SK-N-SH treated with all-trans-retinoic acid at 6 μM for 48 hours (cell line): Measurements from ENCODE around the gene GPR137C.

ENCODE experiments used
- BACH2 ChIP-seq: fragments of 250-450 bp; sonication (Bioruptor Pico); IDR thresholded peaks from 2 replicates; pipeline ENCODE4 v1.9.0; 2021; ENCODE audit warnings: mild to moderate bottlenecking, borderline replicate concordance
- CREB5 ChIP-seq: fragments of 250-450 bp; sonication (Bioruptor Pico); IDR thresholded peaks from 2 replicates; pipeline ENCODE4 v1.5.1; 2020; ENCODE audit warnings: low read depth, mild to moderate bottlenecking, moderate library complexity
- ESRRG ChIP-seq: fragments of 250-450 bp; sonication (Bioruptor Pico); IDR thresholded peaks from 2 replicates; pipeline ENCODE4 v1.6.1; 2021; ENCODE audit warnings: mild to moderate bottlenecking
- GLIS3 ChIP-seq: fragments of 250-450 bp; sonication (Bioruptor Pico); IDR thresholded peaks from 2 replicates; pipeline ENCODE4 v1.5.0; 2020; ENCODE audit warnings: mild to moderate bottlenecking, moderate library complexity
- ISL1 ChIP-seq: fragments of 250-450 bp; sonication (Bioruptor Pico); IDR thresholded peaks from 2 replicates; pipeline ENCODE4 v2.1.2; 2022; ENCODE audit warnings: mild to moderate bottlenecking, moderate library complexity
- PATZ1 ChIP-seq: fragments of 250-450 bp; sonication (Bioruptor Pico); IDR thresholded peaks from 2 replicates; pipeline ENCODE4 v1.8.0; 2020; ENCODE audit warnings: mild to moderate bottlenecking, moderate library complexity, borderline replicate concordance
- RARB ChIP-seq: fragments of 250-450 bp; sonication (Bioruptor Pico); IDR thresholded peaks from 2 replicates; pipeline ENCODE4 v1.8.0; 2021; ENCODE audit warnings: mild to moderate bottlenecking, moderate library complexity
- SNAI2 ChIP-seq: fragments of 250-450 bp; sonication (Bioruptor Pico); IDR thresholded peaks from 2 replicates; pipeline ENCODE4 v1.5.0; 2020; ENCODE audit warnings: mild to moderate bottlenecking, moderate library complexity
- TOX ChIP-seq: fragments of 250-450 bp; sonication (Bioruptor Pico); IDR thresholded peaks from 2 replicates; pipeline ENCODE4 v1.8.0; 2021; ENCODE audit warnings: mild to moderate bottlenecking, moderate library complexity, borderline replicate concordance
- TSHZ2 ChIP-seq: fragments of 250-450 bp; sonication (Bioruptor Pico); IDR thresholded peaks from 2 replicates; pipeline ENCODE4 v1.5.0; 2020; ENCODE audit warnings: mild to moderate bottlenecking, moderate library complexity
- ZC3H10 ChIP-seq: fragments of 250-450 bp; sonication (Bioruptor Pico); IDR thresholded peaks from 2 replicates; pipeline ENCODE4 v1.5.1; 2021; ENCODE audit warnings: mild to moderate bottlenecking, moderate library complexity
- ZFP3 ChIP-seq: fragments of 250-450 bp; sonication (Bioruptor Pico); IDR thresholded peaks from 2 replicates; pipeline ENCODE4 v1.5.0; 2020; ENCODE audit warnings: mild to moderate bottlenecking, moderate library complexity
- ZNF565 ChIP-seq: fragments of 450-650 bp; formaldehyde crosslinking; conservative IDR thresholded peaks from 2 replicates; pipeline ENCODE4 v1.5.0; 2020; ENCODE audit warnings: low read depth, mild to moderate bottlenecking, moderate library complexity
- TF ChIP-seq, protein P1 (sequence below): fragments of 250-450 bp; sonication (Bioruptor Pico); IDR thresholded peaks from 2 replicates; pipeline ENCODE4 v1.5.1; 2021; ENCODE audit warnings: mild to moderate bottlenecking, moderate library complexity

DNA sequence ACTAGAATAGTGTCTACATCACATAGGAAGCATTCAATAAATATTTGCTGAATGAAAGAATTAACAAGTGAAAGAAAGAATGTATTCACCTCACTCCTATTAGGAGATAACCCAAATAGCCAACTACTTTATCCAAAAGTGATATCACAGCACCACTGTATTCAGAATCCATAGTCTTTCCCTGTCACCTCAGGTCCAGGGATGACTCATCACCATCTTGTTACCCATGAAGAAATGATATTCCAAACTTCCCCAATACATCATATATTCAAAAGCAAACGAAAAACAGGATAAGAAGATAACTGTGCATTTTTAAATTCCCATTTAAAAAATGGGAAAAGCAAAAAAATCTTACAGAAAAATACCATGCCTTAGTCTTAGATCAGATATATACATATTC is 39.4 kb upstream of the GPR137C start:
- TF ChIP-seq SNAI2 (no peak), TSHZ2 (no peak), GLIS3 (CRISPR knock-in tag) (no peak), RARB (no peak), TOX (CRISPR knock-in tag) (no peak), ZNF565 (CRISPR knock-in tag) (no peak), ESRRG (CRISPR knock-in tag) (no peak), ZC3H10 (CRISPR knock-in tag) (no peak), CREB5 (CRISPR knock-in tag) (no peak), ISL1 (CRISPR knock-in tag) (no peak), BACH2 (no peak), ZFP3 (CRISPR knock-in tag) (no peak), PATZ1 (CRISPR knock-in tag) (no peak)
- TF ChIP-seq, protein P1, sequence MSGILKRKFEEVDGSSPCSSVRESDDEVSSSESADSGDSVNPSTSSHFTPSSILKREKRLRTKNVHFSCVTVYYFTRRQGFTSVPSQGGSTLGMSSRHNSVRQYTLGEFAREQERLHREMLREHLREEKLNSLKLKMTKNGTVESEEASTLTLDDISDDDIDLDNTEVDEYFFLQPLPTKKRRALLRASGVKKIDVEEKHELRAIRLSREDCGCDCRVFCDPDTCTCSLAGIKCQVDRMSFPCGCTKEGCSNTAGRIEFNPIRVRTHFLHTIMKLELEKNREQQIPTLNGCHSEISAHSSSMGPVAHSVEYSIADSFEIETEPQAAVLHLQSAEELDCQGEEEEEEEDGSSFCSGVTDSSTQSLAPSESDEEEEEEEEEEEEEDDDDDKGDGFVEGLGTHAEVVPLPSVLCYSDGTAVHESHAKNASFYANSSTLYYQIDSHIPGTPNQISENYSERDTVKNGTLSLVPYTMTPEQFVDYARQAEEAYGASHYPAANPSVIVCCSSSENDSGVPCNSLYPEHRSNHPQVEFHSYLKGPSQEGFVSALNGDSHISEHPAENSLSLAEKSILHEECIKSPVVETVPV (CRISPR knock-in tag): no peak
